Activated T-helper 1 cell treated with anti-CD3 and anti-CD28 coated beads, Interleukin-2, amount 50 U/mL, for 16 hours (primary cell): ENCODE results near the gene DZANK1.
"Not testable (repeated sequence)": the region's sequence is repeated elsewhere in the genome, so short reads cannot be mapped to it uniquely, and the experiment has no call there.

Experiments used
- DNase-seq, 2 donors: peaks; one replicate each; pipeline ENCODE4 v3.0.0-alpha.2; 2020; ENCODE audit warnings: low read depth in 1 of 2, low spot score in 1 of 2

The DZANK1 gene

DNA sequence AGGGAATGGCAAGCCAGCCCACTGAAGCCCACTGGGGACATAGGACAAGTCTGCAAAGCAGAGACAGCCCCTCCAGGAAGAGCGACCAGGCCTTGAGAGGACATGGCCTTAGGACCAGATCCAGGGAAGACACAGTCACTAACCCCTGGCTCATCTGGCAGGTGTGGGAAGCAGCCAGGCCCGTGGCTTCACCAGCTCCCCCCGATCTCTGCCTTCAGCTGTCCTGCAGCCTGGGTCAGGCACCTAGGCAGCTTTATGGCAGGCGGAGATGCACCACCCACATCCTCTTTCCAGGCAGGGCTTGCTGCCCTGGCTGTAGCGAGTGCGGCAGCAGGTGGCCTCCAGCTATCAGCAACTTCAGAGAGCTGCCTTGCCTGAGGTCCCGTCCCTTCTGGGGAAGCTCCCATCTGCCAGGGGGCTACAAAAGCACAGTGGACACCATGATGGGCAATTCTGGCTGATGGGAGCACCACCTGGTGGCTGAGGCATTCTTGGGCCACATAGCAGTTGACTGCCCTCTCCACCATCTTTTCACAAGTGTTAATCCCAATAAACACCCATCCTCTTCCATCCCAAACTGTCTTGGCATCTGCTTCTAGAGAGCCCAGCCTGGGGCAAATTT is 85.8 kb downstream of the DZANK1 start:
- DNase-seq, result no peak

DNA sequence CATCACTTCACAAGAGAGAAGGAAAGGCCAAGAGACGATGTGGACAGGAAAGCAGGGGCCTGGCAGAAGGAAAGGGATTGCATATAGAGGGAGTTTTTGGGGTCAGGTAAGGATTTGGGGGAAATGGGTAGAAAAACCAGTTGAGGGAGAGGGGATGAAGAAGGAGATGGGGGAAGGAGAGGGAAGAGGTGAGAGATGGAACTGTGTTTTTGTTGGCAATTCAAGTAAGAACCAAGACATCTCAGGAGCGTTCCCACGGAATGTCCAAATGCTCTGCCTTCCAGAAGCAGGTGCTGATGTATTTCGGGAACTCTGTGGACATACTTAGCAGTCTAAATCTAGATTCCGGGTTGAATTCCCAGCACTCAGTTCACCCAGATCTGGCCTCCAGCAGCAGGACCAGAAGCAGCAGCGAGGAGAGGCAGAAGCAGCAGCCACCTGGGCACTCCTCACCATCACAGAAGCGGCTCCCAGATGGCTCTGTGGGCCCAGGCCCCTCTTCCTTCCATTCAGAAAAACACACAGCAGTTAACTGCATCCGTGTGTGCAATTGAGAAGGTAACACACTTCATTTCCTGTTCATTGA is 88.8 kb downstream of the DZANK1 start:
- no peak for DNase-seq

DNA sequence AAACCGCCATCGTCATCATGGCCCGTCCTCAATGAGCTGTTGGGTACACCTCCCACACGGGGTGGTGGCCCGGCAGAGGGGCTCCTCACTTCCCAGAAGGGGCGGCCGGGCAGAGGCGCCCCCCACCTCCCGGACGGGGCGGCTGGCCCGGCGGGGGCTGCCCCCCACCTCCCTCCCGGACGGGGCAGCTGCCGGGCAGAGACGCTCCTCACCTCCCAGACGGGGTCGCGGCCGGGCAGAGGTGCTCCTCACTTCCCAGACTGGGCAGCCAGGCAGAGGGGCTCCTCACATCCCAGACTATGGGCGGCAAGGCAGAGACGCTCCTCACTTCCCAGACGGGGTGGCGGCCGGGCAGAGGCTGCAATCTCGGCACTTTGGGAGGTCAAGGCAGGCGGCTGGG is 91.3 kb downstream of the DZANK1 start:
- not testable (repeated sequence) for DNase-seq

- no peak for DNase-seq
Observed at GRCh38 chr20:18372296-18372695, 94.5 kb downstream of the DZANK1 start.

GRCh38 chr20:18364768-18365167 is 102.1 kb downstream of the DZANK1 start:
- DNase-seq, result no peak

DNA sequence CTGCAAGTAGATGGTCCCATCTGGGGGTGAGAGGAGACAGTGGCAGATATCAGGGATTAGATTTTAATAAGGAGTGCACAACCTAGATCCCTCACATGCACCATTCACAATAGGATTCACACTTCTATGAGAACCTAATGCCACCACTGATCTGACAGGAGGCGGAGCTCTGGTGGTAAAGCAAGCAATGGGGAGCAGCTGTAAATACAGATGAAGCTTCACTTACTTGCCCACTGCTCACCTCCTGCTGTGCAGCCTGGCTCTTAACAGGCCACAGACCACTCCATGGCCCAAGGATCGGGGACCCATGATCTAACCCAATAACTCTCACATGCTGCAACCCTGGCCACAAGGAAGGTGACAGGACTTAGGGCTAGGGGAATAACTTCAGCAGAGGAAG is 103.1 kb downstream of the DZANK1 start:
- DNase-seq, result no peak

- DNase-seq, result no peak
Observed at GRCh38 chr20:18362916-18363315, 103.9 kb downstream of the DZANK1 start.

DNA sequence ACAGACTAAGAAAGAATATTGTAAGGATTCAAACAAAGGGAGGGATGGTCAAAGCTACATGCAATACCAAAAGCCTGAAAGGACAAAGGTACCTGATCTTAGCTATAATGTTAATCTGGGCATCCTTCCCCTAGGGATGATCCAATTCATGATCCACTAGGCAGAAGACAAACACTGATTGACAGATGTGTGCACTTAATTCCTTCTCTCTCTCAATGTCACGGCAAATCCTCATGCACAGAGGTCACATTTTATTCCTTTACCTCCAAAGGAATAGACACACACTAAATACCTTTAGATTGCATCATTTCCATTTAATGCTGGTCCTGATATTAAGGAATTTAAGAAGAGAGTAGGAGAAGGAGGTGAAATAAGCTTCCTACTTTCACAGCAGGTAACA is 105.2 kb downstream of the DZANK1 start:
- DNase-seq, result no peak

GRCh38 chr20:18360635-18361034 is 106.2 kb downstream of the DZANK1 start:
- DNase-seq, result no peak

DNA sequence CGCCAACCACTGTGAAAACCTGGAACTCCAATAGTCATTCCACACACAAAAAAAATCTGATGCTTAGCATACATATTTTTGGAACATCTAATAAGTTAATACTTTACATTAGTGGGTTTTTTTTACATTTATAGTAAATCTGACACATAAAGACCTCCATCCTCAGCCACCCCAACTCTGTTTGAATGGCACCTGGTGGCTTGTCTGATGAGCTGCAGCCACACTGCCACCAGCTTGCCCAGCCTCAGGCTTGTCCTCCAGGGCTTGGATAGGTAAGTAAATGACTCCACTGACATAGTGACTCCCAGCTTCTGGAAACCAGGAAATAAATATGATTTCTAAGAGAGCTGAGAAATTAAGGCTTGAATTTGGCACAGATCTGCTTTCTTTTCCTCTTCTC is 107.0 kb downstream of the DZANK1 start:
- DNase-seq, result no peak

DNA sequence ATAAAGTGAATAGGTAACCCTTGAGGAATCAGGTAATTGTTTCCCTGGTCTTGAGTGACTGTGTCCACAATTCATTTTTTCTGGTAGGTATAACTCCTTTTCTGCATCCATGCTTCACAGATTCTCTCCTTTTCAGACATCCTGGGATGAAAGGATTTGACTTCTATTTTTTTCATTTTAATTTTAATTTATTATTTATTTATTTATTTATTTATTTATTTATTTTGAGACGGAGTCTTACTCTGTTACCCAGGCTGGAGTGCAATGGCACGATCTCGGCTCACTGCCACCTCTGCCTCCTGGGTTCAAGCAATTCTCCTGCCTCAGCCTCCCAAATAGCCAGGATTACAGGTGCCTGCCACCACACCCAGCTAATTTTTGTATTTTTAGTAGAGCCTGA is 117.1 kb downstream of the DZANK1 start:
- not testable (repeated sequence) for DNase-seq
